ENCODE data around the gene MYO5B.

MYO5B gene

DNA sequence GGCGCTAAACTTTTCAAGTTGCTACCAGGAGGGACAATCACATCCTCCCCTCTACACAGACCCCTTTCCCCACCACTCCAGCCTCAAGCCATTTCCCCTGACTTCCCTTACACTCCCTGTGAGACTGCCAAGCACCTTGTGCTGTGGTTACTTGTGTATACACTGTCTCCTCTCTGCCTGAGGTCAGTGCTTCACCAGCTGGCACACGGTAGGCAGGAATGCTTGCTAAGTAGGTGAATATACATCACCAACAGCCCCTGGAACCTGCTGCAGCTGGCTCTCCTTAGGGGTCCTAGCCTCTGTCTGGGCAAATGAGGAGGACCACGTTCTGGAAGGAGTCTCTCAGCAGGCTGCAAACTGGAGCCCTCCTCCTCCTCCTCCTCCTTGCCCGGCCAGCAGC is 343.3 kb downstream of the MYO5B start:
- Histone ChIP-seq H4K20me1 (no peaks in the 10 kb centered on the region), H3K4me2 (no peak overlapping the region), H3K27me3 (no peaks in the 10 kb centered on the region), H3K4me3 (no peak overlapping the region), H3K4me1 (peaks cover 9% of the 10 kb centered on the region), H3K9ac (no peak overlapping the region), H3K36me3 (no peaks in the 10 kb centered on the region), H3K27ac (no peak overlapping the region), H3K9me3 (no peaks in the 10 kb centered on the region)
- TF ChIP-seq Cebpa-rat (IDR thresholded peaks at IDR 0.05): no peak

DNA sequence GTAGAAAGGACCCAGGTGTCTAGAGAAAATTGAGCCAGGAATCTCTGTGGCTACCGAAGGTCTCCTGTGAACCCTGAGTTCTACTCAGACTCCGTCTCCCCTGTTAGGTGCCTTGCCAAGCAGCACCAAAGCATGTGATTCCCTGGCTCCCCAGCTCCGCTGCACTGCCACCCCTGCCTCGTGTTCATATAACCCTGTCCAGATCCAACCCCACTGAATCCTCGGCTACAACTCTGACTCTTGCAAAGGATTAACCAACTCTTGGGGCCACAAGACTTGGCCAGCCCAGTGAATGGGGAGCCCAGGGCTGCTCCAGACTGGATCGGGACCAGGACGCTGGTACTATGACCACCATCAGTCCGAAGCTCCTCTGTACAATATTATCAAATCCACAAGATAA is 344.3 kb downstream of the MYO5B start:
- H3K27me3 ChIP-seq: no peaks in the 10 kb centered on the region
- no peaks in the 10 kb centered on the region for H3K9me3 ChIP-seq
- H3K4me1 ChIP-seq: peaks cover 18% of the 10 kb centered on the region
- TF ChIP-seq Cebpa-rat (IDR thresholded peaks at IDR 0.05): no peak
- no peak overlapping the region for H3K4me3 ChIP-seq
- no peaks in the 10 kb centered on the region for H4K20me1 ChIP-seq
- no peaks in the 10 kb centered on the region for H3K36me3 ChIP-seq
- H3K4me2 ChIP-seq: no peak overlapping the region
- no peak overlapping the region for H3K27ac ChIP-seq
- no peak overlapping the region for H3K9ac ChIP-seq

DNA sequence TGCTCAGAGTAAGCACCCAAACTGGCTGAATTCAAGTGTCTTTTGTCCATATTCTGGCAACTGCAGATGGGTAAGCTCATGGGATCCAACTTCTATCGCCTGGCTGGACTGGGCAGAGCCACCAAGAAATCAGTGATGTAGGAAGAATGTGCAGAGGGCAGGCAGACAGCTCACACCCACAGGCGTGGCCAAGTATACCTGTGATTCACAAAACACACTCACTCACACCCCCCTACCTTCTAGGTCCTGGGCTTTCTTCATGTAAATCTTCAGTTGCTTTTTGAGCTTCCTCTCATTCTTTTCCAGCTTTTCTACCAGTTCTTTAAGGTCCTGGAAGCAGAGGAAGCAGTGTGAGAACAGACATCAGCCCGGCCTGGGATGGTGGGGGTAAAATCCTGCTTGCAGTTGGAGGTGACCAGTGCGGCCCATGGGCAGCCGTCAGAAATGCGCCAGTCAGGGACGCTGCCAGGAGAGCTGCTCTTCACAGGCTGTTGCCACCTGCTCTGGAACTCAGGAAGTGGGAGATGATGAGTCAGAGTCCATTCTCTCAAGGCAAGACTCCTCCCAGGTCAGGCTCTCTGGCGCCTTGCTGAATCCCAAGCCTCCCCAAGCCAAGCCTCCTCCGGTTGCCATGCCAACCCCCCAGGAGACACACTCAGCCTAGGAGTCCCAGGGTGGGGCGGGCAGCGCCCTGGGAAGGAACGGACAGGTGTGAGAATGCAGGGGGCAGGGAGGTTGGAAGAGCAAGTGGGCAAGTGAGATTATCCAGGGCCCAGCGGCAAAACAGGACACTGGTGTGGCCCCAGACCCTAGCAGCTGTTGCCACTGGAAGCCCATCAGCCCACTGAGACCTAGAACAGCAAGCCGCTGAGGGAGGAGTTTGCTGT is 345.4 kb downstream of the MYO5B start:
- no peaks in the 10 kb centered on the region for H4K20me1 ChIP-seq
- H3K27me3 ChIP-seq: no peaks in the 10 kb centered on the region
- H3K36me3 ChIP-seq: no peaks in the 10 kb centered on the region
- peaks cover 18% of the 10 kb centered on the region for H3K4me1 ChIP-seq
- H3K9ac ChIP-seq: no peak overlapping the region
- H3K27ac ChIP-seq: no peak overlapping the region
- no peak overlapping the region for H3K4me3 ChIP-seq
- no peaks in the 10 kb centered on the region for H3K9me3 ChIP-seq
- H3K4me2 ChIP-seq: no peak overlapping the region
- no peak for TF ChIP-seq Cebpa-rat (IDR thresholded peaks at IDR 0.05)

DNA sequence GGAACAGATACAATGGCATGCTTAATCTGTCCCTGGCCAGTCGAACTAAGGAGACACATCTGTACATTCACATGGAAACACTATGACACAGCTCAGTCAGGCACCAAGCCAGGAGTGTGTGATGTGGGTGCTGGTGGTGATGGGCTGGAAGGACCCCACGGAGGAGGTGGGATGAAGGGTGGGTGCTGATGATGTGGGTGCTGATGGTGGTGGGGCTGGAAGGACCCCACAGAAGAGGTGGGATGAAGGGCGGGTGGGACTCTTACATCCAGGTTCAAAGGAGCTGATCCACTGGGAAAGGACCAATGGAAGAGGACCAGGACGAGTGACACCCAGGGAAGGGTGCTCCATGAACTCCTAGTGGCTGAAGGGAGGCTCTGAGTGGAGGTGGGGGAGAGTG is 346.8 kb downstream of the MYO5B start:
- Histone ChIP-seq H3K27me3 (no peaks in the 10 kb centered on the region), H3K36me3 (no peaks in the 10 kb centered on the region), H3K4me3 (no peak overlapping the region), H3K4me2 (no peak overlapping the region), H4K20me1 (no peaks in the 10 kb centered on the region), H3K4me1 (peaks cover 18% of the 10 kb centered on the region), H3K27ac (no peak overlapping the region), H3K9ac (no peak overlapping the region), H3K9me3 (no peaks in the 10 kb centered on the region)
- no peak for TF ChIP-seq Cebpa-rat (IDR thresholded peaks at IDR 0.05)

DNA sequence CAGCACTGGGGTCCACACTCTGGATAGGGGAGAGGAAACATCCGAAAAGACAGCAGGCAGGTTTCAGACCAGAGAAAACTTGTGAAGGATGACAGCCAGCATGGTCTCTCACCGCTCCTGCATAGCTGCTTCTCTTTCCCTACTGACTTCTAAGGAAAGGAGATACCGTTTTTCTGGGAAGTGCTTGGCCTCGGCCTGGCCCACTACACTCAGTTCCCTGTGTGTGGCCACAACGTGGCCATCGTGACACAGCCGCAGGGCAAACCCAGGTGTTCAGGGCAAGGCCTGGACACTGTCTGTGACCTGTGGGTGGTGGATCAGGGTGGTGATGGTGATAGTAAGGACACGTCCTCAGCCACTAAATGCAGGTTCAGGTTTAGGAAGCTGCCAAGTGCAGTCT is 347.4 kb downstream of the MYO5B start:
- H3K4me3 ChIP-seq: no peak overlapping the region
- H3K36me3 ChIP-seq: no peaks in the 10 kb centered on the region
- H3K27ac ChIP-seq: no peak overlapping the region
- no peaks in the 10 kb centered on the region for H3K27me3 ChIP-seq
- no peaks in the 10 kb centered on the region for H3K9me3 ChIP-seq
- peaks cover 18% of the 10 kb centered on the region for H3K4me1 ChIP-seq
- H3K4me2 ChIP-seq: peak overlapping the region; percentile 54
- no peak for TF ChIP-seq Cebpa-rat (IDR thresholded peaks at IDR 0.05)
- H4K20me1 ChIP-seq: no peaks in the 10 kb centered on the region
- no peak overlapping the region for H3K9ac ChIP-seq

DNA sequence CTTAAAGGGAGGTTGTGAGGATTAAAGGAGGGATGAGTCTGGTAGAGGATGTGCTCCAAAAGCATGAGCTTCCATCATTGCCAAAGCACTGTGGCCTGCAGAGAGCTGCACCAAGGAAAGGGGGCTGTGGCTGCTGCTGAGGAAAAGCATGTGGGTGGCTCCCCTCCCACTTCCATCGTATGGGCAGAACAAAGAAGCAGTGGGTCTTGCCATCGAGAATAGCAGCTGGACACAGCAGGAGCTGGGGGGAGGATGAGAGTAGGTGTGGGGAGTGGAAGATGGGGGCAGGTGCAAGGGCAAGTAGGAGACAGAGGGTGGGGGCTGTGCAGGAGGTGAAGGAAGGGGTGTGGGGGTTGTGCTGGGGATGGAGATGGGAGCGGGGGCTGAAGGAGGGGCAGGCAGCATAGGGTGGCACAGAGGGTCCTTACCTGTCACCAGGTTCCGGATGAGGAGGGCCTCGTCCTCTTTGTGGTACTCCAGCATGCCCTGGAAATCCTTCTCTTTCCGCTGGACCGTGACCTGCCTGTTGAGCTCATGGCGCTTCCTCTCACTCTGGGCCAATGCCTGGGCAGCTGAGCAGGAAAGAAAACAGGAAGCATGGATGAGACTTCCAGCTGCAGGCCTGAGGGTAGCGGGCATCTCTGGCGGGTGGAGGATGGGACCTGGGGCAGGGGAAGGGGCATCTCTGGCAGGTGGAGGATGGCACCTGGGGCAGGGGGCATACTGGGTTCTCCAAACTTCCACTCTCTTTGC is 348.1 kb downstream of the MYO5B start:
- no peak for TF ChIP-seq Cebpa-rat (IDR thresholded peaks at IDR 0.05)
- H3K4me2 ChIP-seq: peak overlapping the region; percentile 54
- peaks cover 18% of the 10 kb centered on the region for H3K4me1 ChIP-seq
- H3K9ac ChIP-seq: no peak overlapping the region
- no peaks in the 10 kb centered on the region for H3K27me3 ChIP-seq
- no peak overlapping the region for H3K4me3 ChIP-seq
- no peaks in the 10 kb centered on the region for H3K9me3 ChIP-seq
- H3K27ac ChIP-seq: no peak overlapping the region
- H3K36me3 ChIP-seq: no peaks in the 10 kb centered on the region
- no peaks in the 10 kb centered on the region for H4K20me1 ChIP-seq

DNA sequence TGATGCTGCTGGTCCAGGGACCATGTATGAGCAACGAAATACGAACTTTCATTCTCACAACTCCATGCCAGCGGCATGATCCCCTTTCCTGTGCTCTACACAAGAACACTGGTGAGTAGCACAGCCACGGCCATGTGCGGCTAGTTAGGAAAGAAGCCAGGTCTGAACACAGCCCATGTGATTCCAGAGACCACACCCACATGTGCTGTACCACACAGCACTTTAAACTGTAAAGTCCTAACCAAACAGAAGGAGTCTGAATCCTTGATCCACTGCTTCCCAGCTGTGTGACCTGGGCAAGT is 348.6 kb downstream of the MYO5B start:
- no peak for TF ChIP-seq Cebpa-rat (IDR thresholded peaks at IDR 0.05)
- H3K36me3 ChIP-seq: no peaks in the 10 kb centered on the region

DNA sequence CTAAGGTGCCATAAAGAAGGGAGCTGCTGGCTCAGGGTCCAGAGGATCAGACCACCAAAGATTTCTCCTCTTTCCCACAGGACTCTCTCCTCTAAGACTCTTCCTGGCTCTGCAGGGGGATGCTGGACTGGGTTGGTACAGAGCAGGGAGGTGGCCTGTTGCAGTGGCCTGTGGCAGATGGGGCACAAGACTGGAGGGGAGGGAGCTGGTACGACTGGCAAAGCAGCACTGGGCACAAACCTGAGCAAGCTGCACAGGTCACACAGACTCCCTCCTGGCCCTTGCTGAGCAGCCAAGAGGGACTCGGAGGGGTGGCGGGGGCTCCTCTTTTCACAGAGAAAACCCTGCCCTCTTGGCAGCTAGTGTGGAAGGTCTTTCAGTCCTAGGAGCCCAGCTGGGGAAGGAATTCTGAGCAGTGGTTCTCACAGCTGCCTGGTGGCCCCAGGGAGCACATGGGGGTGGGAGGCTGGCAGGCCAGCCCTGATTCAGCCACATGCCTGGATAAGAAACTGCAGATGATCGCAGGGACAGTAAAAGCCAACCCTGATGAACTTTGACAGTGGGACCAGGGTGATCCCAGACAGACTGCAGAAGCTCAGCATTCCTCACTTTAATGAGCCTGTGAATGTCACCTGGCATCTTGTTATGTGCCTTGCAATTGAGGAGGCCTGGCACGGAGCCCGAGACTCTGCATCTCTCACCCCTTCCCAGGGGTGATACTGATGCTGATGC is 349.2 kb downstream of the MYO5B start:
- no peaks in the 10 kb centered on the region for H3K27me3 ChIP-seq
- no peaks in the 10 kb centered on the region for H3K9me3 ChIP-seq
- H3K9ac ChIP-seq: no peak overlapping the region
- H4K20me1 ChIP-seq: no peaks in the 10 kb centered on the region
- H3K27ac ChIP-seq: no peak overlapping the region
- H3K4me3 ChIP-seq: no peak overlapping the region
- no peak for TF ChIP-seq Cebpa-rat (IDR thresholded peaks at IDR 0.05)
- H3K4me1 ChIP-seq: peaks cover 18% of the 10 kb centered on the region
- no peaks in the 10 kb centered on the region for H3K36me3 ChIP-seq
- H3K4me2 ChIP-seq: no peak overlapping the region; the same call in 1 of the 2 replicates

More for the DNA sequence above, 348.6 kb downstream of the MYO5B start:
- H3K9me3 ChIP-seq: no peaks in the 10 kb centered on the region
- peaks cover 18% of the 10 kb centered on the region for H3K4me1 ChIP-seq
- no peaks in the 10 kb centered on the region for H3K27me3 ChIP-seq
- H4K20me1 ChIP-seq: no peaks in the 10 kb centered on the region
- H3K4me2 ChIP-seq: no peak overlapping the region; the same call in 1 of the 2 replicates
- no peak overlapping the region for H3K4me3 ChIP-seq
- H3K27ac ChIP-seq: no peak overlapping the region
- H3K9ac ChIP-seq: no peak overlapping the region

DNA sequence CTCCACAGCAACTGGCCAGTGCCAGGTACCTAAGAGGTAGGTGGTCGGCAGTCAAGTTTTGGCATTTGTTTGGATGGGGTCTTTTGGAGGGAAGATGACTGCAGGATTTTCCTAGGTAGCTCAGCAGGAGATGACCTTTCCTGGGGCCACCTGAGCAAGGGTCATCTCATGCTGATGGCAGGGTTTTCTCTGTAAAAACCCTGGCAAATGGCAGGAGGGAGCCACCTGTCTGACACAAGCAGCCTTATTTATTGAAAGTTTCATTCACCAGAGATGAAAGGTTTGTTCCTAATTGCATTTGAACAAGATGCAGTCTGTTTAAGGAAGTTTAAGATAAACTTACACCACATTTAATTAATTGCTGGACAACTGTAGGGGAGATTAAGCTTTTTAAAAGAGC is 350.0 kb downstream of the MYO5B start:
- no peak overlapping the region for H3K9ac ChIP-seq
- no peak overlapping the region for H3K27ac ChIP-seq
- no peaks in the 10 kb centered on the region for H3K9me3 ChIP-seq
- no peaks in the 10 kb centered on the region for H3K27me3 ChIP-seq
- H3K36me3 ChIP-seq: no peaks in the 10 kb centered on the region
- H3K4me2 ChIP-seq: no peak overlapping the region
- no peak overlapping the region for H3K4me3 ChIP-seq
- no peak for TF ChIP-seq Cebpa-rat (IDR thresholded peaks at IDR 0.05)
- H4K20me1 ChIP-seq: no peaks in the 10 kb centered on the region
- H3K4me1 ChIP-seq: peaks cover 18% of the 10 kb centered on the region

Data from BLaER1 (cell line).